GM18526 (cell line): Measurements from ENCODE around the gene HNRNPA2B1.

ENCODE experiments used
- POLR2A ChIP-seq: IDR thresholded peaks from 3 replicates; pipeline ENCODE4 v1.6.1; 2011; ENCODE audit not compliant: insufficient read length; ENCODE audit errors: extremely low read depth

HNRNPA2B1 gene

DNA sequence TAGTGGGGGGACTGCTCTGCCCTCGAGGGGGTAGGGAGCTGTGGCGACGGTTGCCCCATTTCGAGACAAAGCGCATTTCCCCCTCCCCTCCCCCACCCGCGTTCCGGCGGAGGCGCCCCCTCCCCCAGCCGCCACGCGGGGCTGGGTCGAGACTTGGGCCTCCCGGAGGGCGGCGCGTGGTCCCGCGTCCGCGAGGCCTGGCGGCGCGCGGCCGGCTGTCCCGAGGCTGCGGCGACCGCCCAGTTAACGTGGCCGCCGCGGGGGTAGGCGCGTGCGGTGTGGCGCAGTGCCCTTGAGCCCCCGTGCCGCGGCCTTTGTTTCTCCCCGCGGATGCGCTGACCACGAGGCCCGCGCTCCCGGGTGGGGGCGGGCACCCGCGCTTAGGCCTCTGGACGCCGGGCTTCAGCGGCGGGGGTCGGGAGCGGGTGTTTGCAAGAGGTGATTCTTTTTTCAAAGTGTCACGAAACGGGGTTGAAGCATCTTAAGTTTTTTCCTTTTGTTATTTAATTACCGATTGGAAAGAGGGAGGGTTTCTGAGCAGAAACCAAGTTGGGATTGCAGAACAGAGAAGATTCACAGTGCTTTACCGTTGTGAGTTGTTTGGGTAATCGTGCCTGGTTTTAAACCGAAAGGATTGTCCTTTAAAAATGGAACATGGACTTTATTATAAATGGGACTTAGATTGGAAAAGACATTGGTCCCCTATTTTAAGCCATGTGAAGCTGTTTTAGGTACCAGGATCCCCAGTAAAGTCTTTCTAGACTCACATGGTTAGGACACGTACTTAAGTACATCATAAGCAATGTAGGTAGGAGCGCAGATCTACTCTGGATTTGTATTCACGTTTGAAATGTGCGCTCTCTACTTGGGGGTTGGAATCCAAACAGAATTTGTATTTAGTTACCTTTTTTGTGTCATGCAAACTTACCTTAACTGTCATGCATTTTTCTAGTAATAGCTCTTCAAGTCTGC is 1.8 kb upstream of the HNRNPA2B1 start:
- TF ChIP-seq POLR2A: no peak

DNA sequence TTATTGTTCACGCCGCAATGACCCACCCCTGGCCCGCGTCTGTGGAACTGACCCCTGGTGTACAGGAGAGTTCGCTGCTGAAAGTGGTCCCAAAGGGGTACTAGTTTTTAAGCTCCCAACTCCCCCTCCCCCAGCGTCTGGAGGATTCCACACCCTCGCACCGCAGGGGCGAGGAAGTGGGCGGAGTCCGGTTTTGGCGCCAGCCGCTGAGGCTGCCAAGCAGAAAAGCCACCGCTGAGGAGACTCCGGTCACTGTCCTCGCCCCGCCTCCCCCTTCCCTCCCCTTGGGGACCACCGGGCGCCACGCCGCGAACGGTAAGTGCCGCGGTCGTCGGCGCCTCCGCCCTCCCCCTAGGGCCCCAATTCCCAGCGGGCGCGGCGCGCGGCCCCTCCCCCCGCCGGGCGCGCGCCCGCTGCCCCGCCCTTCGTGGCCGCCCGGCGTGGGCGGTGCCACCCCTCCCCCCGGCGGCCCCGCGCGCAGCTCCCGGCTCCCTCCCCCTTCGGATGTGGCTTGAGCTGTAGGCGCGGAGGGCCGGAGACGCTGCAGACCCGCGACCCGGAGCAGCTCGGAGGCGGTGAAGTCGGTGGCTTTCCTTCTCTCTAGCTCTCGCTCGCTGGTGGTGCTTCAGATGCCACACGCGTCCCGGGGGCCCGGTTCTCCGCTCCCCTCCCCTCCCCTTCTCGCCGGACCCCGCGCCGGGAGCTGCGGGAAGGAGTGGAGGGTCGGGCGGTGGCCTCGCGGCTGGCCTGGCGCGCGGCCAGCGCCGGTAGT is 887 bp upstream of the HNRNPA2B1 start, which contains the start of gene CBX3:
TSS of gene CBX3 (plus strand) at position 499 of the 772 bp plus-strand sequence. CDS start 1,254 bp downstream, outside the sequence.
- peak; percentile 85 for TF ChIP-seq POLR2A

- no peak for TF ChIP-seq POLR2A
Measured at GRCh38 chr7:26200038-26200443, 505 bp downstream of the HNRNPA2B1 start.

DNA sequence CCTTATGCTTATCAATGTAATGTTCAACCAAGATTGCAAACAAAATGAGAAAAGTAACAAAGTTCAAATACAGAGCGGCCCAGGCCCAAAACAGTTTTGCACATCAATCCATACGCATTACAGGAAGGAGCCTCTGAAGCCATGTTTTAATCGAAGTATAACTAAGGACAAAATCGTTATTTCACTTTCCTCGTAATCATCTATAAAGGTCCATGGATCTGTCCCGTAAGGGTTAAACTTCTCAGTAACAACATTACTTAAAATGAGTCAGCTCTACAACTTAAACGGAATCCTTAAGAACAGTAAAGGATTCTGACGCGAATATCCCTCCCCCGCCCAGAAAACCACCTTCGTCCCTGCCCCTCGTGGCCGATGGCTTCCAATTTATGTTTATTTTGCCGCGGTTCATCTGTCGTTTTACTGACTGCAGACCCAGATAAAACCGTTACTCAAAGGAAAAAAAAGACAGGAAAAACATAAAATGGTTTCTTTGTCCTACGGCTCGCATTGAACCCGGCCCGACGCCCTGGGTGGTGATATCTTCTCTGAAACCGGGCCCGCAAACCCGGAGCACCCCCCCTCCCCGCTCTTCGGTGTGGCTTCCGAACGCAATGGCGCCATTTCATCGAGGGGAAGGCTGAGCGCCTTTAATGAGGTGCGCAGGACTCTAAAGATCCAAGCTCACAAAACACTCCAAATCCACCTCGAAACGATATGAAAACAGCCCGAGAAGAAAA is 1.1 kb downstream of the HNRNPA2B1 start:
- TF ChIP-seq POLR2A: no peak

DNA sequence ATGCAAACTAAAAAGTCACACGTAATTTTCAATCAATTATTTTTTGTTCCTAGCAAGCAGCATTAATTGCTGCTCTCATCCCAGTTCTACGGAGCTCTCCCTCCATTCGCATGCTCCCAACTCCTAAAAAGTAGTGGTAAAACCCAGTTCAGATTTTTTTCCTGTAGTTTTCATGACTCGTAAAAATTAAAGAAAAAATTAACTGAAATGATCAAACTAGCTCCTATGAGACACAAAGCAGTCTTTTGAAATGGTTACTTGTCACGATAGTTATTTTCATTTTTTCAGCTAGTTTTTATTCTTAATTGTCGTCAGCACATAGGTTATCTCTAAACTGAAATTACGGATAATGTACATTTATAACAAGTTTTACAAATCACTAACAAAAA is 1.8 kb downstream of the HNRNPA2B1 start:
- TF ChIP-seq POLR2A: no peak

DNA sequence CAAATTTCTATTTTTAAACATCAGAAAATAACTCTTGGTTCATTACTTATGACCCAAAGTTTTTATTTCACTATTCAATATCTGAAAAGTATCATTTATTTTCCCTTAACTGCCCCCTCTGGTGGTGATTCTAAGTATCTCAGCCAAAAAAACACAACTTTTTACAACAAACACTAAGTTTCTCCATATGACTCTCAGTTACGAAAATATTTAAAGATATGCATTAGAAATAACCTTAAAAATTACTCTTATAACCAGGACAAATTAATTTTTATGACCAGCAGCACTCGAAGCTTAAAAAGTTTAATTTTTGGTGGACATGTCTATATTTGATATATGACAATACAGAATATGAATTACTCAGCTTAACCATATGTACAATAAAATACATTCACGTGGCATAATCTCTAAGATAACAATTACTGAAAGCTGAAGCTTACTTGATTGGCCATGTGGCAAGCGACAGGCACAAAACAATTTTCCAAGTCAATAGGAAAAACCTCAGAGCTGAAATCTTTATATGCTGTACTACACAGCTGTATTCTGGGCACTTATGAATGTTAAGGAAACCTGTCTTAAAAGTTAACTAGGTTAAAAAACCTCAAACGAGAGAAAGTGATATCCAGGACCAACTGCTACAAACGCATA is 2.3 kb downstream of the HNRNPA2B1 start:
- no peak for TF ChIP-seq POLR2A

DNA sequence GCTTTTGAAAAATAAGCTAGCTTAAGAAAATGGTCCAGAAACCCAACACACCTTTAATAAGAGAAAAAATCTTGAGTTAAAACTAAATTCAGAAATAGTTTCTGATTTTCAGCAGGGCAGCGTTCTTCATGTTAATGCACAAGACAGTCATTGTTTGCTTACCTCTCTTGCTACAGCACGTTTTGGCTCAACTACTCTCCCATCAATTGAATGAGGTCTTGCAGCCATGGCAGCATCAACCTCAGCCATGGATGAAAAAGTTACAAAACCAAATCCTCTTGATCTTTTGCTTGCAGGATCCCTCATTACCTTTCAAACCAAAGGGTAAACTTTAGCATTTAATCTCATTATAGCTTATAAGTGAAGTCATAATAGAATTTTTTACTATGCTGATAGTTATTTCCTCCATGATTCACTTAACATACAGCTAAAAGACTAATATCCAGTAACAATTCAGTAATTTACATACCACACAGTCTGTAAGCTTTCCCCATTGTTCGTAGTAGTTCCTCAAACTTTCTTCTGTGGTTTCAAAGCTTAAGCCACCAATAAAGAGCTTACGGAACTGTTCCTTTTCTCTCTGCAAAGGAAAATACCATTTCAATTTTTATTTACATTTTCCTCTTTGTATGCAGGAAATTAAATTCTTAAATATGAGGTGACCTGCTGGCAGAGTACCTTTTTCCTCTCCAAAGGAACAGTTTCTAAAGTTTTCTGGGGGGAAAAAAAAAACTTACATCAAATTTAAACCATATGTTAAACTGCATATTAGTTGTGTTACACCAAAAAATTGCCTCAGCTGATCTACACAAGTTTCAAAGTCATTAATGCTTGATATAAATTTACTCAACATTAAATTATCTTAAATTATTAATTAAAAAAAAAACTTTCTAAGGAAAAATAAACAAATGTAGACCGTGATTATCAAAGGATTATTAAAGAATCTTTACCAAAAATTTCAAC is 3.1 kb downstream of the HNRNPA2B1 start:
- TF ChIP-seq POLR2A: no peak

DNA sequence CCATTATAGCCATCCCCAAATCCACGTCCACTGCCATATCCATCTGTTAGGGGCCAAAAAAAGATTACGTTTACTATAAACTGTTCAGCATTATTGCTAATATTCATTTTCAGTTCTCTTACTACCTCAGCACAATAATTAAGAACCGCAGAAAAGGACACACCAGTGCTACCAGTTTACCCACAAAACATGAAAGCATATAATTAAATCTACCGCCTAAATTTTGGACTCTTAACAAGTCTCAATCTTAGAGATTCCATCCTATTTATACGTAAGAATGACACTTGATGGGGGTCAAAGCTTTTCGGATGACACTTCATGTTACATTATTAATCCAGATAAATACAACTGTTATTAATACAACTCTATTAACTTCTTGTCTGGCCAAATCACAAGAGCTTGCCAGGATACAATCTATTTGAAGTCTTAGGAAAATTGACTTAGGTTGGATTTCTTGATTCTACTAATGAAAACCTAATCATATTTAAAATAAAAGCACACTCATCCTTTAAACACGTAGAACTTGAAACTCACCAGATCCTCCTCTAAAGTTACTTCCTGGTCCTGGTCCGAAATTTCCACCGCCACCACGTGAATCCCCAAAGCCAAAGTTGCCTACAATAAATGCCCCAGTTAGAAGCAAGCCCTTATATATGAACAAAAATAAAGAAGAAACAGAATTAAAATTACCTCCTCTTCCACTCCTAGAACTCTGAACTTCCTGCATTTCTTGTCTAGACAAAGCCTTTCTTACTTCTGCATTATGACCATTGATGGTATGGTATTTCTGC is 4.5 kb downstream of the HNRNPA2B1 start:
- no peak for TF ChIP-seq POLR2A

DNA sequence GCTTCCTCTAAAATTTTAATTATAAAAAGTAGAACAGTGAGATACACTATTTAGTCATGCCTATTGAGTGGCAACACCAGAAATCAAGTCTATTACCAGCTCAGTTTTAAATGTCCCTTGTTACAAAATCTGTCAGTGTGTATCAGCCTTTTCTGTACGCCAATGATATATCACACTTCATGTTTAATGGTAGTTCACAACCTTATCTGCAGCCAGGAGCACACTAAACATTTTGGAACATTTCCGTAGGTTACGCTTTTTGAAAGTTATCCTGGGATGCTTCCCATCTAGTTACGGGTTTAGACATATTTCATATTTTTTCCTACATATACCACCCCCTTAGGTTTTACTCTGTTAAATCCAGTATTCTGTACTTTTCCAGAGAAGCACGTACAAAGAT is 5.4 kb downstream of the HNRNPA2B1 start:
- TF ChIP-seq POLR2A: no peak

DNA sequence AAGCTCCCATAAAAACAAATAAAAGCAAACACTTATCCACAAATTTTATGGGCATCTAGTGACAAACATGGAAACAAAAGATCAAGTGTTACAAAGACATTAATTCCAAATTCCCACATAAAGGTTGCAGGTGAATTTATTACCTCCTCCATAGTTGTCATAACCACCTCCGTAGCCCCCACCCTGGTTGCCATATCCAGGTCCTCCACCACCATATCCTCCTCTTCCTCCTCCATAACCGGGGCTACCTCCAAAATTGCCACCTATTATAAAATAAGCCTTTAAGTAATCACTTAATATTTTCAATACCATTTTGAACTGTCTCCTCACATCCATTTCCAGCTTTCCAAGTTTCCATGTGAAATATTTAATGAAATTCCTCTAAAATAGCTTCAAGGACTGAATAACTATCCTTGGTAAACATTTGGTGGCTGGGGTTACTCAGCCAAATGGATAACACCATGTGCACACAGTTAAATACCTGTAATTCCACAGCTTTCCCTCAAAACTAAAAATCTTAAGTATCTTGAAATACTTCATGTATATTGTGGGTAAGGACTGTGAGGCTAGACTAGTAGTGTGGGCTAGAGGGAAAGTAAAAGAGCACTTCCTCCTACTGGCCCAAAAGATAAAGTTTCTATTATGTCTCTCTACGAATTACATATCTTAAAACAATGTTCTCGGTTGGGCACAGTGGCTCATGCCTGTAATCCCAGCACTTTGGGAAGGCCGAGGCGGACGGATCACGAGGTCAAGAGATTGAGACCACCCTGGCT is 6.9 kb downstream of the HNRNPA2B1 start:
- no peak for TF ChIP-seq POLR2A

DNA sequence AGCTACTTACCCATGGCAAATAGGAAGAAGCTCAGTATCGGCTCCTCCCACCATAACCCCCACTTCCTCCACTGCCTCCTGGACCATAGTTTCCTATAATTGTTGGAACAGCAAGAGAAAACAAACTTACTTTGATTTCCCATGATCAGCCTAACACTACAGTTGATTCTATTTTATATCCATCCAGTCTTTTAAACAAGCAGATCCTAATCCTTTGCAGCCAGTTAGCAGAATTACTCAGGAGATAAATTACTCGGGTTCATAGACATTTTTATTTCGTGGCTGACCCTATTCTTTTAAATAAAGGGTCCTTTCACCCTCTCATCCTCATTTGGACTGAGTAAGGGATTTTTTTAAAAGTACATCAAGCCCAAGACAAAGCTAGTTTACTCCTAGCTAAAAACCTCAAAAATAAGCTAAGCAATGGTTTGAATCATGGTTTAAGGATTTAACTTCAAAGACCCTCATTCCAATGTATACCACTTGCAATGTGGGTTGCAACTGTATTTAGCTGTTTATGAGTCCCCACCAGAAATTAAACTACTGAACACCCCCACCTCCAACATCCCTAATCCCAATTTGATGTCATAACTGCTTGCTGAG is 8.0 kb downstream of the HNRNPA2B1 start:
- TF ChIP-seq POLR2A: no peak

- TF ChIP-seq POLR2A: no peak
Measured at GRCh38 chr7:26191974-26192479, 8.5 kb downstream of the HNRNPA2B1 start.
